Measurements from ENCODE around the gene P3H4.
"Not testable (repeated sequence)": the region's sequence is repeated elsewhere in the genome, so short reads cannot be mapped to it uniquely, and the experiment has no call there.

The P3H4 gene

GRCh38 chr17:41811549-41812380, at the start of gene P3H4:
Gene P3H4, minus strand, starts transcription at chr17:41811949. Its CDS starts 34 bp downstream, at chr17:41811915.
- DNase-seq, result peak; percentile 88

- DNase-seq, result no peak
These were observed 48.6 kb upstream of the P3H4 start for GRCh38 chr17:41860254-41860931.

- DNase-seq, result not testable (repeated sequence)
These were observed 39.6 kb upstream of the P3H4 start for GRCh38 chr17:41851382-41851781.

GRCh38 chr17:41849251-41849990, 37.7 kb upstream of the P3H4 start:
- DNase-seq, result no peak

GRCh38 chr17:41848788-41849187, 37.0 kb upstream of the P3H4 start:
- DNase-seq, result no peak

- DNase-seq, result no peak
These were observed 33.2 kb upstream of the P3H4 start for GRCh38 chr17:41844971-41845370.

GRCh38 chr17:41840781-41841180, 29.0 kb upstream of the P3H4 start:
- DNase-seq, result not testable (repeated sequence)

- not testable (repeated sequence) for DNase-seq
These were observed 27.7 kb upstream of the P3H4 start for GRCh38 chr17:41839448-41839847.

GRCh38 chr17:41837761-41838538, 26.2 kb upstream of the P3H4 start, which contains the start of gene KLHL10:
Gene KLHL10, plus strand, starts transcription at chr17:41837825. Its CDS starts 108 bp downstream, at chr17:41837933.
- peak; percentile 6 for DNase-seq

- DNase-seq, result no peak
These were observed 24.9 kb upstream of the P3H4 start for GRCh38 chr17:41836550-41837196.

GRCh38 chr17:41835800-41836549, 24.2 kb upstream of the P3H4 start, which contains the start of gene NT5C3B:
Gene NT5C3B, minus strand, starts transcription at chr17:41836232. Its CDS starts 39 bp downstream, at chr17:41836193.
- DNase-seq, result peak; percentile 10

GRCh38 chr17:41835214-41835799, 23.6 kb upstream of the P3H4 start:
- DNase-seq, result no peak

GRCh38 chr17:41829961-41830360, 18.2 kb upstream of the P3H4 start:
- DNase-seq, result not testable (repeated sequence)

- no peak for DNase-seq
These were observed 13.6 kb upstream of the P3H4 start for GRCh38 chr17:41825175-41825845.

GRCh38 chr17:41824086-41824485, 12.3 kb upstream of the P3H4 start:
- no peak for DNase-seq

- DNase-seq, result no peak
These were observed 11.8 kb upstream of the P3H4 start for GRCh38 chr17:41823580-41823979.

GRCh38 chr17:41823141-41823524, 11.4 kb upstream of the P3H4 start:
- no peak for DNase-seq

GRCh38 chr17:41822216-41823140, 10.7 kb upstream of the P3H4 start:
- DNase-seq, result no peak

GRCh38 chr17:41821776-41822175, 10.0 kb upstream of the P3H4 start:
- no peak for DNase-seq
